Measurements from ENCODE around the gene METTL26.

Gene METTL26

GRCh38 chr16:647173-647902 is 11.2 kb upstream of the METTL26 start:
- peak overlapping the region in 1 of 5 donors; percentile 8 for H3K9ac ChIP-seq (ENCODE audit: low read length in 5 of 5)
- peak overlapping the region; percentile 64 for H3K27ac ChIP-seq (ENCODE audit: low read depth, low read length)
- H3K9me3 ChIP-seq (ENCODE audit: control insufficient read depth in 5 of 5, low read length in 5 of 5) = no peaks in the 10 kb centered on the region
- H3K4me1 ChIP-seq (ENCODE audit: control insufficient read depth in 5 of 5, insufficient read depth in 5 of 5, low read length in 5 of 5) = peaks cover 0 to 63% (median 59%) of the 10 kb centered on the region in 5 donors
- H3K27me3 ChIP-seq (ENCODE audit: control insufficient read depth in 5 of 5, insufficient read depth in 4 of 5, low read length in 5 of 5) = no peaks in the 10 kb centered on the region
- no peak overlapping the region for H3K4me3 ChIP-seq (ENCODE audit: low read depth in 1 of 5, low read length in 5 of 5)
- no peaks in the 10 kb centered on the region for H3K36me3 ChIP-seq (ENCODE audit: control insufficient read depth in 5 of 5, insufficient read depth in 5 of 5, low read length in 5 of 5)

- H3K9ac ChIP-seq (ENCODE audit: low read length in 5 of 5) = peak overlapping the region in 1 of 5 donors; percentile 8
- no peak overlapping the region for H3K27ac ChIP-seq (ENCODE audit: low read depth, low read length)
- H3K36me3 ChIP-seq (ENCODE audit: control insufficient read depth in 5 of 5, insufficient read depth in 5 of 5, low read length in 5 of 5) = no peaks in the 10 kb centered on the region
- no peaks in the 10 kb centered on the region for H3K27me3 ChIP-seq (ENCODE audit: control insufficient read depth in 5 of 5, insufficient read depth in 4 of 5, low read length in 5 of 5)
- H3K9me3 ChIP-seq (ENCODE audit: control insufficient read depth in 5 of 5, low read length in 5 of 5) = no peaks in the 10 kb centered on the region
- H3K4me3 ChIP-seq (ENCODE audit: low read depth in 1 of 5, low read length in 5 of 5) = no peak overlapping the region
- H3K4me1 ChIP-seq (ENCODE audit: control insufficient read depth in 5 of 5, insufficient read depth in 5 of 5, low read length in 5 of 5) = peaks cover 0 to 68% (median 59%) of the 10 kb centered on the region in 5 donors
Observed at GRCh38 chr16:646679-647172, 10.6 kb upstream of the METTL26 start.

- Histone ChIP-seq H3K36me3 (ENCODE audit: control insufficient read depth in 5 of 5, insufficient read depth in 5 of 5, low read length in 5 of 5) (no peaks in the 10 kb centered on the region), H3K9ac (ENCODE audit: low read length in 5 of 5) (peak overlapping the region in 2 of 5 donors; percentile 30 to 49), H3K4me1 (ENCODE audit: control insufficient read depth in 5 of 5, insufficient read depth in 5 of 5, low read length in 5 of 5) (peaks cover 0 to 74% (median 64%) of the 10 kb centered on the region in 5 donors), H3K27ac (ENCODE audit: low read depth, low read length) (no peak overlapping the region), H3K4me3 (ENCODE audit: low read depth in 1 of 5, low read length in 5 of 5) (no peak overlapping the region), H3K27me3 (ENCODE audit: control insufficient read depth in 5 of 5, insufficient read depth in 4 of 5, low read length in 5 of 5) (no peaks in the 10 kb centered on the region), H3K9me3 (ENCODE audit: control insufficient read depth in 5 of 5, low read length in 5 of 5) (no peaks in the 10 kb centered on the region)
Observed at GRCh38 chr16:645852-646678, 10.0 kb upstream of the METTL26 start.

- no peaks in the 10 kb centered on the region for H3K36me3 ChIP-seq (ENCODE audit: control insufficient read depth in 5 of 5, insufficient read depth in 5 of 5, low read length in 5 of 5)
- H3K27me3 ChIP-seq (ENCODE audit: control insufficient read depth in 5 of 5, insufficient read depth in 4 of 5, low read length in 5 of 5) = no peaks in the 10 kb centered on the region
- no peaks in the 10 kb centered on the region for H3K9me3 ChIP-seq (ENCODE audit: control insufficient read depth in 5 of 5, low read length in 5 of 5)
- H3K27ac ChIP-seq (ENCODE audit: low read depth, low read length) = no peak overlapping the region
- H3K4me1 ChIP-seq (ENCODE audit: control insufficient read depth in 5 of 5, insufficient read depth in 5 of 5, low read length in 5 of 5) = peaks cover 0 to 67% (median 63%) of the 10 kb centered on the region in 5 donors
- no peak overlapping the region for H3K9ac ChIP-seq (ENCODE audit: low read length in 5 of 5)
- no peak overlapping the region for H3K4me3 ChIP-seq (ENCODE audit: low read depth in 1 of 5, low read length in 5 of 5)
Observed at GRCh38 chr16:644556-644955, 8.5 kb upstream of the METTL26 start.

GRCh38 chr16:643050-643368 is 6.9 kb upstream of the METTL26 start:
- Histone ChIP-seq H3K27ac (ENCODE audit: low read depth, low read length) (peak overlapping the region; percentile 30), H3K9me3 (ENCODE audit: control insufficient read depth in 5 of 5, low read length in 5 of 5) (no peaks in the 10 kb centered on the region), H3K4me3 (ENCODE audit: low read depth in 1 of 5, low read length in 5 of 5) (peak overlapping the region in 3 of 5 donors; percentile 48 to 76 (median 73)), H3K9ac (ENCODE audit: low read length in 5 of 5) (peak overlapping the region in 3 of 5 donors; percentile 57 to 77 (median 71)), H3K36me3 (ENCODE audit: control insufficient read depth in 5 of 5, insufficient read depth in 5 of 5, low read length in 5 of 5) (no peaks in the 10 kb centered on the region), H3K4me1 (ENCODE audit: control insufficient read depth in 5 of 5, insufficient read depth in 5 of 5, low read length in 5 of 5) (peaks cover 0 to 56% (median 51%) of the 10 kb centered on the region in 5 donors), H3K27me3 (ENCODE audit: control insufficient read depth in 5 of 5, insufficient read depth in 4 of 5, low read length in 5 of 5) (no peaks in the 10 kb centered on the region)

GRCh38 chr16:642189-643049 is 6.3 kb upstream of the METTL26 start:
- peaks cover 0 to 56% (median 49%) of the 10 kb centered on the region in 5 donors for H3K4me1 ChIP-seq (ENCODE audit: control insufficient read depth in 5 of 5, insufficient read depth in 5 of 5, low read length in 5 of 5)
- H3K36me3 ChIP-seq (ENCODE audit: control insufficient read depth in 5 of 5, insufficient read depth in 5 of 5, low read length in 5 of 5) = no peaks in the 10 kb centered on the region
- H3K27ac ChIP-seq (ENCODE audit: low read depth, low read length) = peak overlapping the region; percentile 30
- H3K9ac ChIP-seq (ENCODE audit: low read length in 5 of 5) = peak overlapping the region in 4 of 5 donors; percentile 57 to 77 (median 67)
- peak overlapping the region in 4 of 5 donors; percentile 61 to 76 (median 68) for H3K4me3 ChIP-seq (ENCODE audit: low read depth in 1 of 5, low read length in 5 of 5)
- H3K27me3 ChIP-seq (ENCODE audit: control insufficient read depth in 5 of 5, insufficient read depth in 4 of 5, low read length in 5 of 5) = no peaks in the 10 kb centered on the region
- H3K9me3 ChIP-seq (ENCODE audit: control insufficient read depth in 5 of 5, low read length in 5 of 5) = no peaks in the 10 kb centered on the region

GRCh38 chr16:641326-642188 is 5.5 kb upstream of the METTL26 start, which contains the start of gene MCRIP2:
MCRIP2 (plus strand) TSS chr16:641828; CDS start chr16:641992, 164 bp downstream.
- Histone ChIP-seq H3K9me3 (ENCODE audit: control insufficient read depth in 5 of 5, low read length in 5 of 5) (no peaks in the 10 kb centered on the region), H3K27ac (ENCODE audit: low read depth, low read length) (peak within 1 kb of the TSS; percentile 30), H3K4me3 (ENCODE audit: low read depth in 1 of 5, low read length in 5 of 5) (peak within 1 kb of the TSS in 4 of 5 donors; percentile 61 to 76 (median 68)), H3K9ac (ENCODE audit: low read length in 5 of 5) (peak within 1 kb of the TSS in 4 of 5 donors; percentile 63 to 93 (median 80)), H3K36me3 (ENCODE audit: control insufficient read depth in 5 of 5, insufficient read depth in 5 of 5, low read length in 5 of 5) (no peaks in the 10 kb centered on the region), H3K4me1 (ENCODE audit: control insufficient read depth in 5 of 5, insufficient read depth in 5 of 5, low read length in 5 of 5) (peaks cover 1 to 50% (median 43%) of the 10 kb centered on the region in 5 donors), H3K27me3 (ENCODE audit: control insufficient read depth in 5 of 5, insufficient read depth in 4 of 5, low read length in 5 of 5) (no peaks in the 10 kb centered on the region)

- Histone ChIP-seq H3K27ac (ENCODE audit: low read depth, low read length) (no peak overlapping the region), H3K9ac (ENCODE audit: low read length in 5 of 5) (peak overlapping the region in 1 of 5 donors; percentile 93), H3K4me1 (ENCODE audit: control insufficient read depth in 5 of 5, insufficient read depth in 5 of 5, low read length in 5 of 5) (peaks cover 1 to 45% (median 38%) of the 10 kb centered on the region in 5 donors), H3K36me3 (ENCODE audit: control insufficient read depth in 5 of 5, insufficient read depth in 5 of 5, low read length in 5 of 5) (no peaks in the 10 kb centered on the region), H3K27me3 (ENCODE audit: control insufficient read depth in 5 of 5, insufficient read depth in 4 of 5, low read length in 5 of 5) (no peaks in the 10 kb centered on the region), H3K9me3 (ENCODE audit: control insufficient read depth in 5 of 5, low read length in 5 of 5) (no peaks in the 10 kb centered on the region), H3K4me3 (ENCODE audit: low read depth in 1 of 5, low read length in 5 of 5) (no peak overlapping the region)
Observed at GRCh38 chr16:640614-641013, 4.5 kb upstream of the METTL26 start.

- H3K4me3 ChIP-seq (ENCODE audit: low read depth in 1 of 5, low read length in 5 of 5) = no peak overlapping the region
- no peaks in the 10 kb centered on the region for H3K27me3 ChIP-seq (ENCODE audit: control insufficient read depth in 5 of 5, insufficient read depth in 4 of 5, low read length in 5 of 5)
- no peak overlapping the region for H3K9ac ChIP-seq (ENCODE audit: low read length in 5 of 5)
- peaks cover 1 to 53% (median 45%) of the 10 kb centered on the region in 5 donors for H3K4me1 ChIP-seq (ENCODE audit: control insufficient read depth in 5 of 5, insufficient read depth in 5 of 5, low read length in 5 of 5)
- no peaks in the 10 kb centered on the region for H3K9me3 ChIP-seq (ENCODE audit: control insufficient read depth in 5 of 5, low read length in 5 of 5)
- no peak overlapping the region for H3K27ac ChIP-seq (ENCODE audit: low read depth, low read length)
- H3K36me3 ChIP-seq (ENCODE audit: control insufficient read depth in 5 of 5, insufficient read depth in 5 of 5, low read length in 5 of 5) = peaks cover 0 to 6% (median 2%) of the 10 kb centered on the region in 5 donors
Observed at GRCh38 chr16:638836-639235, 2.7 kb upstream of the METTL26 start.
